IMR-90 (cell line): Measurements from ENCODE around the gene DENND1A. TPM values are rescaled to one million over a fixed set of nuclear protein-coding genes. Genes with fewer than 3 reads are reported as not detected.

Experiments
- ATAC-seq: fragments of 200-7000 bp; cut with Tn5 transposase; 2 replicates; pipeline ENCODE4 v1.9.1; 2020; ENCODE audit warnings: low read depth, mild to moderate bottlenecking, moderate library complexity
- BruUV-seq: library from RNA; stranded (reverse); fragments of 400-500 nt; replicated peaks from 2 replicates; lab custom pipeline; 2021; lab: Mats Ljungman, UMichigan
- CTCF ChIA-PET: fragments of 300-600 bp; formaldehyde crosslinking; extraction: SDS; loops from one replicate; lab custom pipeline; 2021; ENCODE audit warnings: antibody characterized with exemption; lab: Yijun Ruan, JAX
- POLR2A ChIA-PET: fragments of 300-600 bp; sonication (Branson Sonifier 250); formaldehyde crosslinking; loops from one replicate; lab custom pipeline; 2022; ENCODE audit warnings: antibody characterized with exemption; ENCODE audit not compliant: unreplicated experiment; lab: Charles Lee
- DNase-seq: peaks from one replicate; pipeline ENCODE4 v3.0.0; 2013
- H2AFZ ChIP-seq: replicated peaks from 2 replicates; pipeline ENCODE3; 2013; ENCODE audit warnings: low read length, mild to moderate bottlenecking; ENCODE audit not compliant: poor library complexity
- H2AK5ac ChIP-seq: 2 replicates; pipeline ENCODE4 v1.6.1; 2013; ENCODE audit warnings: low read depth, low read length, inconsistent platforms
- H2AK9ac ChIP-seq: replicated peaks from 2 replicates; pipeline ENCODE3; 2013; ENCODE audit warnings: mild to moderate bottlenecking, low read depth, low read length, moderate library complexity; ENCODE audit not compliant: poor library complexity
- H2BK120ac ChIP-seq: 2 replicates; pipeline ENCODE4 v1.6.1; 2013; ENCODE audit warnings: low read depth, low read length, inconsistent platforms
- H2BK15ac ChIP-seq: 3 replicates; pipeline ENCODE4 v1.6.1; 2013; ENCODE audit warnings: low read depth, low read length, inconsistent platforms
- H2BK20ac ChIP-seq: 2 replicates; pipeline ENCODE4 v1.6.1; 2013; ENCODE audit warnings: low read depth, mild to moderate bottlenecking, inconsistent platforms, low read length, moderate library complexity
- H2BK5ac ChIP-seq: 2 replicates; pipeline ENCODE4 v1.6.1; 2013; ENCODE audit warnings: mild to moderate bottlenecking, low read depth, low read length, inconsistent platforms; ENCODE audit not compliant: poor library complexity, severe bottlenecking
- H3K14ac ChIP-seq: replicated peaks from 2 replicates; pipeline ENCODE4 v1.6.1; 2013; ENCODE audit warnings: low read depth, low read length, inconsistent platforms
- H3K18ac ChIP-seq: 2 replicates; pipeline ENCODE4 v1.6.1; 2013; ENCODE audit warnings: low read depth, low read length, control low read depth
- H3K23ac ChIP-seq: 2 replicates; pipeline ENCODE4 v1.6.1; 2013; ENCODE audit warnings: low read depth, low read length, inconsistent platforms
- H3K27ac ChIP-seq: 2 replicates; pipeline ENCODE4 v1.5.1; 2013; ENCODE audit warnings: mild to moderate bottlenecking, control low read depth, low read length; ENCODE audit not compliant: insufficient read depth
- H3K27me3 ChIP-seq: 2 replicates; pipeline ENCODE4 v1.6.1; 2013; ENCODE audit warnings: low read length; ENCODE audit not compliant: control insufficient read depth, insufficient read depth
- H3K36me3 ChIP-seq: 2 replicates; pipeline ENCODE4 v1.6.1; 2013; ENCODE audit warnings: low read length, mixed read lengths; ENCODE audit not compliant: control insufficient read depth, insufficient read depth
- H3K4ac ChIP-seq: 2 replicates; pipeline ENCODE4 v1.6.1; 2013; ENCODE audit warnings: low read depth, low read length, inconsistent platforms
- H3K4me1 ChIP-seq: 2 replicates; pipeline ENCODE4 v1.6.1; 2013; ENCODE audit warnings: low read length, mixed read lengths; ENCODE audit not compliant: control insufficient read depth, insufficient read depth
- H3K4me2 ChIP-seq: 2 replicates; pipeline ENCODE4 v1.6.1; 2013; ENCODE audit warnings: low read depth, mild to moderate bottlenecking, control low read depth, low read length, moderate library complexity
- H3K4me3 ChIP-seq: 2 replicates; pipeline ENCODE4 v1.5.1; 2013; ENCODE audit warnings: low read depth, mild to moderate bottlenecking, control low read depth, low read length, moderate library complexity; ENCODE audit not compliant: insufficient read depth
- H3K56ac ChIP-seq: 2 replicates; pipeline ENCODE4 v1.6.1; 2013; ENCODE audit warnings: low read length, inconsistent platforms; ENCODE audit not compliant: insufficient read depth; ENCODE audit errors: extremely low read depth
- H3K79me1 ChIP-seq, 2 experiments: 2 replicates each; pipeline ENCODE4 v1.6.1; 2013; ENCODE audit warnings: low read length in 2 of 2, inconsistent platforms in 1 of 2, low read depth in 1 of 2
- H3K9ac ChIP-seq: 2 replicates; pipeline ENCODE4 v1.6.1; 2013; ENCODE audit warnings: low read depth, low read length, control low read depth
- H3K9me1 ChIP-seq: 2 replicates; pipeline ENCODE4 v1.6.1; 2013; ENCODE audit warnings: low read length, inconsistent platforms; ENCODE audit not compliant: insufficient read depth
- H3K9me3 ChIP-seq: 2 replicates; pipeline ENCODE4 v1.6.1; 2013; ENCODE audit warnings: low read length; ENCODE audit not compliant: control insufficient read depth, insufficient read depth
- H4K20me1 ChIP-seq: 2 replicates; pipeline ENCODE4 v1.6.1; 2013; ENCODE audit warnings: low read length, inconsistent platforms; ENCODE audit not compliant: insufficient read depth
- H4K5ac ChIP-seq: 2 replicates; pipeline ENCODE4 v1.6.1; 2013; ENCODE audit warnings: mild to moderate bottlenecking, low read depth, low read length, control low read depth
- H4K8ac ChIP-seq, 2 experiments: 2 replicates each; pipeline ENCODE4 v1.6.1; 2013; ENCODE audit warnings: low read depth in 2 of 2, low read length in 2 of 2, control low read depth in 1 of 2, inconsistent platforms in 1 of 2
- H4K91ac ChIP-seq: 2 replicates; pipeline ENCODE4 v1.6.1; 2013; ENCODE audit warnings: low read depth, low read length, inconsistent platforms; ENCODE audit not compliant: insufficient read depth
- CEBPB ChIP-seq: IDR thresholded peaks from 2 replicates; pipeline ENCODE4 v1.6.1; 2012; ENCODE audit warnings: low read depth, low read length, improper control_type of control experiment
- WGBS, 2 experiments: methylation state at CpG; one replicate each; pipeline versions ENCODE4 v1.1.5 to v1.1.7; 2013; ENCODE audit warnings: missing lambda C conversion rate in 2 of 2; ENCODE audit not compliant: insufficient read length in 1 of 2; ENCODE audit errors: extremely low coverage in 2 of 2; 5-methylcytosine and 5-hydroxymethylcytosine counted together
- dilution Hi-C: fragments of 300-500 bp; cut with HindIII; formaldehyde crosslinking; loops from one replicate; pipeline ENCODE4 v1.14.3; 2018; ENCODE audit warnings: low sequenced_read_pairs; ENCODE audit not compliant: unreplicated experiment
- in situ Hi-C: fragments of 300-500 bp; cut with MboI; formaldehyde crosslinking; loops from 3 replicates; pipeline ENCODE4 v1.14.3; 2019; ENCODE audit warnings: low sequenced_read_pairs, inconsistent platforms, mixed read lengths
- intact Hi-C: fragments of 100-400 bp; cut with micrococcal nuclease; formaldehyde crosslinking; loops from 2 replicates; pipeline ENCODE4 v1.10.0; 2022
- polyA plus RNA-seq, 3 experiments: library from polyadenylated mRNA; depleted of rRNA; stranded (reverse); fragments of >200 nt; gene quantifications; 2 replicates each; pipeline ENCODE4 v1.2.3, GENCODE V29; 2012; ENCODE audit warnings: low replicate concordance in 1 of 3
- total RNA-seq: library from RNA; depleted of rRNA; stranded (reverse); fragments of >200 nt; gene quantifications from 2 replicates; pipeline ENCODE4 v1.2.3, GENCODE V29; 2012

Gene DENND1A
- total and polyA plus RNA-seq, 2 of the 4 experiments (the other 2 are of a cell fraction): 21.4 to 27.6 TPM

- Histone ChIP-seq H4K20me1 (no peaks in the 10 kb centered on the region), H3K27ac (no peak overlapping the region; the same call in 1 of the 2 replicates), H2AK5ac (no peak overlapping the region), H3K36me3 (0 out of 2 replicates have a peak, but pooled peaks cover 1% of the 10 kb centered on the region), H3K9me3 (no peaks in the 10 kb centered on the region), H3K9ac (no peak overlapping the region), H2AFZ (no peak overlapping the region), H2BK120ac (no peak overlapping the region), H2AK9ac (no peak overlapping the region), H3K4me1 (peaks cover 10% of the 10 kb centered on the region), H3K9me1 (peaks cover 4% of the 10 kb centered on the region), H3K23ac (no peak overlapping the region), H4K5ac (no peak overlapping the region), H3K18ac (peak overlapping the region; percentile 48; the same call in 1 of the 2 replicates), H2BK15ac (no peak overlapping the region), H2BK5ac (no peak overlapping the region), H4K8ac (no peak overlapping the region), H3K79me1 (0 out of 4 replicates have a peak, but pooled peaks cover 0 to 2% of the 10 kb centered on the region in 2 experiments), H3K4me3 (no peak overlapping the region), H3K4ac (no peak overlapping the region), H2BK20ac (no peak overlapping the region), H3K4me2 (peak overlapping the region; percentile 60; the same call in 1 of the 2 replicates), H3K27me3 (no peaks in the 10 kb centered on the region), H4K91ac (no peak overlapping the region), H3K14ac (no peak overlapping the region), H3K56ac (no peak overlapping the region)
- DNase-seq (no peak), ATAC-seq (peak; percentile 68)
- BruUV-seq: no TSS peak
- ChIA-PET POLR2A (no interaction called here), CTCF (interaction anchor here (0.6 to 1.5 kb wide), 3 partner anchors 10 to 278 kb away, joined by 4 to 5 read pairs (median 4); no protein-coding TSS in a partner anchor)
- dilution Hi-C loops: no loop called here
- in situ Hi-C loops: no loop called here
- WGBS, 2 experiments: no CpG with 5 or more reads among the region's 4 CpGs
- intact Hi-C loops: no loop called here
- TF ChIP-seq CEBPB: no peak
These were observed 167.9 kb downstream of the DENND1A start for GRCh38 chr9:123761905-123762605.
